Fibroblast of lung (primary cell): ENCODE data around the gene BPIFB3.

Experiments
- EZH2 ChIP-seq: IDR thresholded peaks from 2 replicates; pipeline ENCODE4 v1.5.1; 2012; ENCODE audit warnings: low read length, control low read depth, mild to moderate bottlenecking; ENCODE audit errors: missing control alignments
- TF ChIP-seq, protein P1 (sequence below), 2 donors: IDR thresholded peaks in 1 of 2; conservative IDR thresholded peaks in 1 of 2; 1 replicate in 1 of 2; 2 replicates in 1 of 2; pipeline ENCODE4 v1.5.1; 2011 to 2012; ENCODE audit warnings: low read length in 2 of 2, control low read depth in 1 of 2, inconsistent platforms in 1 of 2, low read depth in 1 of 2, mild to moderate bottlenecking in 1 of 2

DNA sequence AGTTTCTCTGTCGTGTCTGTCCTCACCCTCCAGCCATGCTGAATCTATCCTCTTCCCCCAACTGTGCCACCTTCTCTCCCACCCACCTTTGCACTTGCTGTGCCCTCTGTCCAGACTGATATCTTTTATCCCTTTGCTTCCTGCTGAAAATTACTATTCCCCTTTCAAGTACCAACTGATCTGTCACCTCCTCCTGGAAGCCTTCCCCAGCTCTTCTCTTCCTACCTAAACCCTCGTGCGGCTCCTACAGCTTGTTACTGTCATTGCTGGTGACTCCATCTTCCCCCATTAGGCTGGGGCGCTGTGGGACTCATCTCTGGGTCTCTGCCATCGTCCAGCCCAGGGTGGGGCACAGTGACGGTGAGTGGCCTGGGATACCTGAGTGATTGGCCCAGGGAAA lies 21.1 kb upstream of the BPIFB3 start:
- TF ChIP-seq, protein P1, sequence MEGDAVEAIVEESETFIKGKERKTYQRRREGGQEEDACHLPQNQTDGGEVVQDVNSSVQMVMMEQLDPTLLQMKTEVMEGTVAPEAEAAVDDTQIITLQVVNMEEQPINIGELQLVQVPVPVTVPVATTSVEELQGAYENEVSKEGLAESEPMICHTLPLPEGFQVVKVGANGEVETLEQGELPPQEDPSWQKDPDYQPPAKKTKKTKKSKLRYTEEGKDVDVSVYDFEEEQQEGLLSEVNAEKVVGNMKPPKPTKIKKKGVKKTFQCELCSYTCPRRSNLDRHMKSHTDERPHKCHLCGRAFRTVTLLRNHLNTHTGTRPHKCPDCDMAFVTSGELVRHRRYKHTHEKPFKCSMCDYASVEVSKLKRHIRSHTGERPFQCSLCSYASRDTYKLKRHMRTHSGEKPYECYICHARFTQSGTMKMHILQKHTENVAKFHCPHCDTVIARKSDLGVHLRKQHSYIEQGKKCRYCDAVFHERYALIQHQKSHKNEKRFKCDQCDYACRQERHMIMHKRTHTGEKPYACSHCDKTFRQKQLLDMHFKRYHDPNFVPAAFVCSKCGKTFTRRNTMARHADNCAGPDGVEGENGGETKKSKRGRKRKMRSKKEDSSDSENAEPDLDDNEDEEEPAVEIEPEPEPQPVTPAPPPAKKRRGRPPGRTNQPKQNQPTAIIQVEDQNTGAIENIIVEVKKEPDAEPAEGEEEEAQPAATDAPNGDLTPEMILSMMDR (conservative IDR thresholded peaks at IDR 0.05 in 1 of 2, IDR thresholded peaks at IDR 0.05 in 1 of 2; ENCODE audit: low read depth in 1 of 2, low read length in 2 of 2): no peak
- no peak for TF ChIP-seq EZH2
